Measurements from ENCODE around the gene HIBCH.

Gene HIBCH

DNA sequence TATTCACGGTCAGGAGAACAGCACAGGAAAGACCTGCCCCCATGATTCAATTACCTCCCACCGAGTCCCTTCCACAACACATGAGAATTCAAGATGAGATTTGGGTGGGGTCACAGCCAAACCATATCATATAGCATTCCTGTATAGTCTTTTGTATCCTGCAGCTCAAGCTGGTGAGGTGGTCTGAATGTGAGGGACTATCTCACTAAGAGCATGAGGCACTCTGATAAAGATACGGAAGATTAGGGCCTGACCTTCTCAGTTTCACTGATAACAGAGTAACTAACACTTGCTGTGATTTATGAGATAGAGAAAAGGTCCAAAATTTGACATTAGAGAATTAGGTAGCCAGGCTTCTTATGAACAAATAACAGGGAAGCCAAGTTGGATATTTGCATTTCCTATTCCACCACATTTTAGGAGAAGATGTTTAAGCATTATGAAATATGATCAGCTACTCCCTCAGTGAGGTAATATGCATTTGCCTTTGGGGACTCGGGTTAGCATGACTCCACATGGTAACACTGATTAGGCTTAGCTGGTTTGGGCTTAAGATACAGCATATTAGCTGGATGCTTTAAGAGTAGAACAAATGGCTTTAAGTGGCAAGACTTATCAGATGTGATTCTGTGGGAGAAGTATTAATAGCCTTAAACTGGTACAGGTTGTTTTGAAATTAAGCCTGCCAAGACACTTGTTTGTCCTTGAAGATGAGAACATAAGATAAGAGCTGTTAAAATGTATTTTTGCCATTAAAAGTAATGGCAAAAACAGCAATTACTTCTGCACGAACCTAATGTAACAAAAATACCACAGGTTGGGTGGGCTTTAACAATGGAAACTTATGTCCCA is 150.2 kb downstream of the HIBCH start:
- Histone ChIP-seq H3K4me2 (no peak overlapping the region), H3K79me2 (ENCODE audit: insufficient read depth, low read depth) (no peaks in the 10 kb centered on the region), H3K27me3 (ENCODE audit: insufficient read depth, low read depth) (no peaks in the 10 kb centered on the region), H3K9ac (no peak overlapping the region), H3K4me1 (ENCODE audit: low read depth, poor library complexity, severe bottlenecking) (no peaks in the 10 kb centered on the region), H2AFZ (ENCODE audit: low read depth) (no peak overlapping the region), H3K4me3 (IDR thresholded peaks at IDR 0.05; ENCODE audit: insufficient read depth, low read depth, low read length) (no peak overlapping the region), H3K27ac (no peak overlapping the region), H3K36me3 (ENCODE audit: insufficient read depth) (no peaks in the 10 kb centered on the region), H4K20me1 (ENCODE audit: insufficient read depth) (no peaks in the 10 kb centered on the region)
- TF ChIP-seq, protein P1, sequence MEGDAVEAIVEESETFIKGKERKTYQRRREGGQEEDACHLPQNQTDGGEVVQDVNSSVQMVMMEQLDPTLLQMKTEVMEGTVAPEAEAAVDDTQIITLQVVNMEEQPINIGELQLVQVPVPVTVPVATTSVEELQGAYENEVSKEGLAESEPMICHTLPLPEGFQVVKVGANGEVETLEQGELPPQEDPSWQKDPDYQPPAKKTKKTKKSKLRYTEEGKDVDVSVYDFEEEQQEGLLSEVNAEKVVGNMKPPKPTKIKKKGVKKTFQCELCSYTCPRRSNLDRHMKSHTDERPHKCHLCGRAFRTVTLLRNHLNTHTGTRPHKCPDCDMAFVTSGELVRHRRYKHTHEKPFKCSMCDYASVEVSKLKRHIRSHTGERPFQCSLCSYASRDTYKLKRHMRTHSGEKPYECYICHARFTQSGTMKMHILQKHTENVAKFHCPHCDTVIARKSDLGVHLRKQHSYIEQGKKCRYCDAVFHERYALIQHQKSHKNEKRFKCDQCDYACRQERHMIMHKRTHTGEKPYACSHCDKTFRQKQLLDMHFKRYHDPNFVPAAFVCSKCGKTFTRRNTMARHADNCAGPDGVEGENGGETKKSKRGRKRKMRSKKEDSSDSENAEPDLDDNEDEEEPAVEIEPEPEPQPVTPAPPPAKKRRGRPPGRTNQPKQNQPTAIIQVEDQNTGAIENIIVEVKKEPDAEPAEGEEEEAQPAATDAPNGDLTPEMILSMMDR (conservative IDR thresholded peaks at IDR 0.05; ENCODE audit: low read depth, low read length) = no peak

DNA sequence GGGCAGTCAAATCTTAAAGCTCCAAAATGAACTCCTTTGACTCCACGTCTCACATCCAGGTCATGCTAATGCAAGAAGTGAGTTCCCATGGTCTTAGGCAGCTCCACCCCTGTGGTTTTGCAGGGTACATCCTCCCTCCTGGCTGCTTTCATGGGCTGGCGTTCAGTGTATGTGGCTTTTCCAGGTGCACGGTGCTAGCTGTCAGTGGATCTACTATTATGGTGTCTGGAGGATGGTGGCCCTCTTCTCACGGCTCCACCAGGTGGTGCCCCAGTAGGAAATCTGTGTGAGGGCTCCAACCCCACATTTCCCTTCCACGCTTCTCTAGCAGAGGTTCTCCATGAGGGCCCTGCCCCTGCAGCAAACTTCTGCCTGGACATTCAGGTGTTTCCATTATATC is 151.9 kb downstream of the HIBCH start:
- H4K20me1 ChIP-seq (ENCODE audit: insufficient read depth) = no peaks in the 10 kb centered on the region
- H3K79me2 ChIP-seq (ENCODE audit: insufficient read depth, low read depth) = no peaks in the 10 kb centered on the region
- H3K27ac ChIP-seq = no peak overlapping the region
- H3K4me1 ChIP-seq (ENCODE audit: low read depth, poor library complexity, severe bottlenecking) = no peaks in the 10 kb centered on the region
- no peak overlapping the region for H2AFZ ChIP-seq (ENCODE audit: low read depth)
- H3K4me3 ChIP-seq (IDR thresholded peaks at IDR 0.05; ENCODE audit: insufficient read depth, low read depth, low read length) = no peak overlapping the region
- H3K4me2 ChIP-seq = no peak overlapping the region
- H3K36me3 ChIP-seq (ENCODE audit: insufficient read depth) = no peaks in the 10 kb centered on the region
- TF ChIP-seq, protein P1 (conservative IDR thresholded peaks at IDR 0.05; ENCODE audit: low read depth, low read length) = no peak
- no peaks in the 10 kb centered on the region for H3K27me3 ChIP-seq (ENCODE audit: insufficient read depth, low read depth)
- H3K9ac ChIP-seq = no peak overlapping the region

DNA sequence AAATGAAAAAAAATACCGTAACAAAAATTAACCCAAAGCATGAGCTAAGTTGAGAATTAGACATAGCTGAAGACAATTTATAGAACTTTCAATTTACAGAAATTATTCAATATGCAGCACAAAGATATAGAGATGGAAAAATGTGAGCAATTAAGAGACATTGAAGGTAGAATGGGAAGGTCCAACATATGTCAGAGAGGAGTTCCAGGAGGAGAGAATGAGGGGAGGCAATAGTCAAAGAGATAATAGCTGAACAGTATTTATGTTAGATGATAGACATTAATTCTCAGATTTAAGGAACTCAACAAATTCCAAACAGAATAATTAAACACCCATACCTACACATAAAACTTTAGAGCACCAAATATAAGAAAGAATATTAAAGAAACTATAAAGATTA is 154.1 kb downstream of the HIBCH start:
- TF ChIP-seq, protein P1 (conservative IDR thresholded peaks at IDR 0.05; ENCODE audit: low read depth, low read length) = no peak
- no peaks in the 10 kb centered on the region for H3K27me3 ChIP-seq (ENCODE audit: insufficient read depth, low read depth)
- H3K79me2 ChIP-seq (ENCODE audit: insufficient read depth, low read depth) = no peaks in the 10 kb centered on the region
- no peaks in the 10 kb centered on the region for H3K4me1 ChIP-seq (ENCODE audit: low read depth, poor library complexity, severe bottlenecking)
- H3K4me2 ChIP-seq = no peak overlapping the region
- no peak overlapping the region for H2AFZ ChIP-seq (ENCODE audit: low read depth)
- no peak overlapping the region for H3K9ac ChIP-seq
- H4K20me1 ChIP-seq (ENCODE audit: insufficient read depth) = no peaks in the 10 kb centered on the region
- no peak overlapping the region for H3K27ac ChIP-seq
- no peak overlapping the region for H3K4me3 ChIP-seq (IDR thresholded peaks at IDR 0.05; ENCODE audit: insufficient read depth, low read depth, low read length)
- no peaks in the 10 kb centered on the region for H3K36me3 ChIP-seq (ENCODE audit: insufficient read depth)

DNA sequence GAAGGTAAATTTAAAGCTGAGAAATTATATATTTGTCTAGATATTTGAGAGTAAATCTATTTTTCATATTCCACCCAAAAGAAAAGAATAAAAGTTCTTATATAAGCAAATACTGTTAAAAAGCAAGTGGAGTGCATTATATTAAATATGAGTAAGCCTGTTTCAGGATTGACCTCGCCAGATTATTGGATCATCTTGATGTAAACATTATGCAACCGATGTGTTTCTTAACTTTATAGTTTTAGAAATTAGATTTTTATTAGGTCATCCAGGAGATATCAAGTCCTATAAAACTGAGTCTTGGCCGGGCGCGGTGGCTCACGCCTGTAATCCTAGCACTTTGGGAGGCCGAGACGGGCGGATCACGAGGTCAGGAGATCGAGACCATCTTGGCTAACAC is 156.8 kb downstream of the HIBCH start:
- TF ChIP-seq, protein P1 (conservative IDR thresholded peaks at IDR 0.05; ENCODE audit: low read depth, low read length) = no peak
- no peak overlapping the region for H3K9ac ChIP-seq
- H4K20me1 ChIP-seq (ENCODE audit: insufficient read depth) = no peaks in the 10 kb centered on the region
- no peak overlapping the region for H2AFZ ChIP-seq (ENCODE audit: low read depth)
- no peaks in the 10 kb centered on the region for H3K36me3 ChIP-seq (ENCODE audit: insufficient read depth)
- H3K4me2 ChIP-seq = no peak overlapping the region
- no peak overlapping the region for H3K27ac ChIP-seq
- no peaks in the 10 kb centered on the region for H3K27me3 ChIP-seq (ENCODE audit: insufficient read depth, low read depth)
- no peaks in the 10 kb centered on the region for H3K4me1 ChIP-seq (ENCODE audit: low read depth, poor library complexity, severe bottlenecking)
- H3K4me3 ChIP-seq (IDR thresholded peaks at IDR 0.05; ENCODE audit: insufficient read depth, low read depth, low read length) = no peak overlapping the region
- no peaks in the 10 kb centered on the region for H3K79me2 ChIP-seq (ENCODE audit: insufficient read depth, low read depth)
